Right atrium auricular region (tissue), 2 donors: ENCODE results near the gene REEP3. TPM values are rescaled to one million over a fixed set of nuclear protein-coding genes. Genes with fewer than 3 reads are reported as not detected.
A peak's percentile ranks its signal among the peaks of the same experiment; 100 is the strongest.

Experiments
- DNase-seq: peaks from one replicate; pipeline ENCODE4 v3.0.0-alpha.2; 2019; ENCODE audit warnings: low spot score
- H3K27ac ChIP-seq, 2 donors: fragments of 200-600 bp; sonication (generic); 1 replicate in 1 of 2; 2 replicates in 1 of 2; pipeline ENCODE4 v1.5.1; 2016 to 2019
- H3K27me3 ChIP-seq, 2 donors: fragments of 200-600 bp; sonication (generic); one replicate each; pipeline versions ENCODE4 v1.5.1 to v1.6.0; 2017 to 2019
- H3K36me3 ChIP-seq: fragments of 200-600 bp; sonication (generic); one replicate; pipeline ENCODE4 v1.5.1; 2016
- H3K4me1 ChIP-seq, 2 donors: fragments of 200-600 bp; sonication (generic); one replicate each; pipeline versions ENCODE4 v1.5.1 to v1.6.0; 2017 to 2019
- H3K4me3 ChIP-seq, 2 donors: fragments of 200-600 bp; sonication (generic); 1 replicate in 1 of 2; 2 replicates in 1 of 2; pipeline ENCODE4 v1.5.1; 2017 to 2019; ENCODE audit warnings: mild to moderate bottlenecking in 1 of 2, moderate library complexity in 1 of 2
- H3K9me3 ChIP-seq, 2 donors: fragments of 200-600 bp; sonication (generic); one replicate each; pipeline ENCODE4 v1.5.1; 2019
- CTCF ChIP-seq, 2 donors: fragments of 200-600 bp; sonication (generic); IDR thresholded peaks; one replicate each; pipeline ENCODE4 v1.5.1; 2019; ENCODE audit warnings: antibody characterized with exemption in 2 of 2
- total RNA-seq, 2 donors: library from RNA; depleted of rRNA; stranded (reverse); fragments of >200 nt; gene quantifications; one replicate each; pipeline ENCODE4 v1.1.0, GENCODE V29; 2016

The REEP3 gene
- total RNA-seq, 2 donors from 2014 or later = 41.4 to 42.7 TPM

GRCh38 chr10:63591600-63592379 is 70.6 kb downstream of the REEP3 start:
- Histone ChIP-seq H3K36me3 (no peaks in the 10 kb centered on the region), H3K4me3 (no peak overlapping the region), H3K27me3 (no peaks in the 10 kb centered on the region), H3K27ac (no peak overlapping the region), H3K9me3 (no peaks in the 10 kb centered on the region), H3K4me1 (peaks cover 0 to 33% of the 10 kb centered on the region in 2 donors)
- no peak for TF ChIP-seq CTCF (IDR thresholded peaks at IDR 0.05)
- DNase-seq = no peak

DNA sequence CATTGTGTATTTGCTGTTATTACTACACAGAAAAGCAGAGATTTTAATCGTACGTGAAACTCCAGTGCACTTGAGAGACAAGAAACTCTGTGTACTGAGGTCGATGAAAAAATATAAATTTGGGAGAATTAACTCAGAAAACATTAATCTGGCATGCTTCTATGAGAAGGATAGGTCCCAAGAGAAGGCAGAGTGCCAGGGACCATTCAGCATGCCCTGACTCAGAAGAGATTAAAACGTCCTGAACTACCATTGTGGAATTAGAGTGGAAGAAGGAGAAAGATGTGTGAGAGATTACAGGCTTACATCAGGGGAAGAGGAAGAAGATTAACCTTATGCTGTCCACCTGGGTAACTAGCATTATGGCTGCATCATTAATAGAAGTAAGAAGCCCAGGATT is 72.4 kb downstream of the REEP3 start:
- Histone ChIP-seq H3K27me3 (no peaks in the 10 kb centered on the region), H3K4me1 (peaks cover 0 to 31% of the 10 kb centered on the region in 2 donors), H3K9me3 (no peaks in the 10 kb centered on the region), H3K36me3 (no peaks in the 10 kb centered on the region), H3K4me3 (no peak overlapping the region), H3K27ac (no peak overlapping the region)
- no peak for TF ChIP-seq CTCF (IDR thresholded peaks at IDR 0.05)
- DNase-seq = no peak

- no peaks in the 10 kb centered on the region for H3K27me3 ChIP-seq
- no peak overlapping the region for H3K27ac ChIP-seq
- H3K4me3 ChIP-seq = no peak overlapping the region
- peak in 1 of 2 donors; percentile 31 for TF ChIP-seq CTCF (IDR thresholded peaks at IDR 0.05)
- H3K9me3 ChIP-seq = no peaks in the 10 kb centered on the region
- peaks cover 0 to 29% of the 10 kb centered on the region in 2 donors for H3K4me1 ChIP-seq
- H3K36me3 ChIP-seq = no peaks in the 10 kb centered on the region
- no peak for DNase-seq
These were observed 73.9 kb downstream of the REEP3 start for GRCh38 chr10:63595072-63595471.

DNA sequence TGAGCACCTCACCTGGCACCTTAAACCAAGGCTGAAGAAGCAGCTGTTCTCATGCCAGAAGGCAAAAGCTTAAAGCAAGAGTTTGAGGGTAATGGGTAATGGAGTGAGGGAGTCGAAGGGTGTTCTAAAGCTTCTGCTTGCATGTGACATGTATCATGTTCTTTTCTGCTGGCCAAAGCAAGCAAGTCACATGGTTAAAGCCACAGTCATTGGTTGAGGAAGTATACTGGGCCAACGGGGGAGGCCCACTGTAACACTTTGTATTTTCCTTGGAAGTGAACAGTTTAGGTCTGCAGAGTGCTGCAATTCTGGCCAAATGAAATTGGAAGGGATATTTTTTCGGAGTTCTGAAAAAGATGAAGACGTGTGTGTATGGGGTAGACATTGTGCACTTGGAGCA is 75.7 kb downstream of the REEP3 start:
- no peaks in the 10 kb centered on the region for H3K36me3 ChIP-seq
- no peak for DNase-seq
- TF ChIP-seq CTCF (IDR thresholded peaks at IDR 0.05) = no peak

DNA sequence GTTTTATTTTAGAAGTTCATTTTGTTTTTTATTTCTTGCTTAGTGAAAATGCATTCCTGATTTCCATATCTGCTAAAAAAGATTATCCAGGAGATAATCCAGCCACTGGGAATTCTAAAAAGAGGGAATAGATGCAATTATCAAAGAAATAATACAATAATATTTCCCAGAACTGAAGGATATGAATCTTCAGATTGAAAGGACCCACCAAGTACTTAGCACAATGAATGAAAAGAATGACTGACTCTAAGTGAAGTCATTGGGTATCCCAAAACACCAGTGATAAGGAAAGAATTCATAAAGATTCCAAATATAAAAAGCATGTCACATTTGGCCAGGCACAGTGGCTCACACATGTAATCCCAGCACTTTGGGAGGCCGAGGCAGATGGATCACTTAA is 79.3 kb downstream of the REEP3 start:
- Histone ChIP-seq H3K36me3 (no peaks in the 10 kb centered on the region), H3K9me3 (no peaks in the 10 kb centered on the region), H3K27me3 (no peaks in the 10 kb centered on the region), H3K27ac (no peak overlapping the region), H3K4me1 (peaks cover 0 to 15% of the 10 kb centered on the region in 2 donors), H3K4me3 (no peak overlapping the region)
- no peak for TF ChIP-seq CTCF (IDR thresholded peaks at IDR 0.05)
- DNase-seq = no peak

More for the DNA sequence above, 75.7 kb downstream of the REEP3 start:
- Histone ChIP-seq H3K27ac (no peak overlapping the region), H3K9me3 (no peaks in the 10 kb centered on the region), H3K4me1 (peaks cover 0 to 29% of the 10 kb centered on the region in 2 donors), H3K4me3 (no peak overlapping the region), H3K27me3 (no peaks in the 10 kb centered on the region)
